IMR-90 (cell line): ENCODE measurements around the gene CHD6. TPM values are rescaled to one million over a fixed set of nuclear protein-coding genes. Genes with fewer than 3 reads are reported as not detected.

Experiments
- ATAC-seq: fragments of 200-7000 bp; cut with Tn5 transposase; 2 replicates; pipeline ENCODE4 v1.9.1; 2020; ENCODE audit warnings: low read depth, mild to moderate bottlenecking, moderate library complexity
- BruUV-seq: library from RNA; stranded (reverse); fragments of 400-500 nt; replicated peaks from 2 replicates; lab custom pipeline; 2021; lab: Mats Ljungman, UMichigan
- CTCF ChIA-PET: fragments of 300-600 bp; formaldehyde crosslinking; extraction: SDS; loops from one replicate; lab custom pipeline; 2021; ENCODE audit warnings: antibody characterized with exemption; lab: Yijun Ruan, JAX
- POLR2A ChIA-PET: fragments of 300-600 bp; sonication (Branson Sonifier 250); formaldehyde crosslinking; loops from one replicate; lab custom pipeline; 2022; ENCODE audit warnings: antibody characterized with exemption; ENCODE audit not compliant: unreplicated experiment; lab: Charles Lee
- DNase-seq: peaks from one replicate; pipeline ENCODE4 v3.0.0; 2013
- H2AFZ ChIP-seq: replicated peaks from 2 replicates; pipeline ENCODE3; 2013; ENCODE audit warnings: low read length, mild to moderate bottlenecking; ENCODE audit not compliant: poor library complexity
- H2AK5ac ChIP-seq: 2 replicates; pipeline ENCODE4 v1.6.1; 2013; ENCODE audit warnings: low read depth, low read length, inconsistent platforms
- H2AK9ac ChIP-seq: replicated peaks from 2 replicates; pipeline ENCODE3; 2013; ENCODE audit warnings: mild to moderate bottlenecking, low read depth, low read length, moderate library complexity; ENCODE audit not compliant: poor library complexity
- H2BK120ac ChIP-seq: 2 replicates; pipeline ENCODE4 v1.6.1; 2013; ENCODE audit warnings: low read depth, low read length, inconsistent platforms
- H2BK15ac ChIP-seq: 3 replicates; pipeline ENCODE4 v1.6.1; 2013; ENCODE audit warnings: low read depth, low read length, inconsistent platforms
- H2BK20ac ChIP-seq: 2 replicates; pipeline ENCODE4 v1.6.1; 2013; ENCODE audit warnings: low read depth, mild to moderate bottlenecking, inconsistent platforms, low read length, moderate library complexity
- H2BK5ac ChIP-seq: 2 replicates; pipeline ENCODE4 v1.6.1; 2013; ENCODE audit warnings: mild to moderate bottlenecking, low read depth, low read length, inconsistent platforms; ENCODE audit not compliant: poor library complexity, severe bottlenecking
- H3K14ac ChIP-seq: replicated peaks from 2 replicates; pipeline ENCODE4 v1.6.1; 2013; ENCODE audit warnings: low read depth, low read length, inconsistent platforms
- H3K18ac ChIP-seq: 2 replicates; pipeline ENCODE4 v1.6.1; 2013; ENCODE audit warnings: low read depth, low read length, control low read depth
- H3K23ac ChIP-seq: 2 replicates; pipeline ENCODE4 v1.6.1; 2013; ENCODE audit warnings: low read depth, low read length, inconsistent platforms
- H3K27ac ChIP-seq: 2 replicates; pipeline ENCODE4 v1.5.1; 2013; ENCODE audit warnings: mild to moderate bottlenecking, control low read depth, low read length; ENCODE audit not compliant: insufficient read depth
- H3K27me3 ChIP-seq: 2 replicates; pipeline ENCODE4 v1.6.1; 2013; ENCODE audit warnings: low read length; ENCODE audit not compliant: control insufficient read depth, insufficient read depth
- H3K36me3 ChIP-seq: 2 replicates; pipeline ENCODE4 v1.6.1; 2013; ENCODE audit warnings: low read length, mixed read lengths; ENCODE audit not compliant: control insufficient read depth, insufficient read depth
- H3K4ac ChIP-seq: 2 replicates; pipeline ENCODE4 v1.6.1; 2013; ENCODE audit warnings: low read depth, low read length, inconsistent platforms
- H3K4me1 ChIP-seq: 2 replicates; pipeline ENCODE4 v1.6.1; 2013; ENCODE audit warnings: low read length, mixed read lengths; ENCODE audit not compliant: control insufficient read depth, insufficient read depth
- H3K4me2 ChIP-seq: 2 replicates; pipeline ENCODE4 v1.6.1; 2013; ENCODE audit warnings: low read depth, mild to moderate bottlenecking, control low read depth, low read length, moderate library complexity
- H3K4me3 ChIP-seq: 2 replicates; pipeline ENCODE4 v1.5.1; 2013; ENCODE audit warnings: low read depth, mild to moderate bottlenecking, control low read depth, low read length, moderate library complexity; ENCODE audit not compliant: insufficient read depth
- H3K56ac ChIP-seq: 2 replicates; pipeline ENCODE4 v1.6.1; 2013; ENCODE audit warnings: low read length, inconsistent platforms; ENCODE audit not compliant: insufficient read depth; ENCODE audit errors: extremely low read depth
- H3K79me1 ChIP-seq, 2 experiments: 2 replicates each; pipeline ENCODE4 v1.6.1; 2013; ENCODE audit warnings: low read length in 2 of 2, inconsistent platforms in 1 of 2, low read depth in 1 of 2
- H3K9ac ChIP-seq: 2 replicates; pipeline ENCODE4 v1.6.1; 2013; ENCODE audit warnings: low read depth, low read length, control low read depth
- H3K9me1 ChIP-seq: 2 replicates; pipeline ENCODE4 v1.6.1; 2013; ENCODE audit warnings: low read length, inconsistent platforms; ENCODE audit not compliant: insufficient read depth
- H3K9me3 ChIP-seq: 2 replicates; pipeline ENCODE4 v1.6.1; 2013; ENCODE audit warnings: low read length; ENCODE audit not compliant: control insufficient read depth, insufficient read depth
- H4K20me1 ChIP-seq: 2 replicates; pipeline ENCODE4 v1.6.1; 2013; ENCODE audit warnings: low read length, inconsistent platforms; ENCODE audit not compliant: insufficient read depth
- H4K5ac ChIP-seq: 2 replicates; pipeline ENCODE4 v1.6.1; 2013; ENCODE audit warnings: mild to moderate bottlenecking, low read depth, low read length, control low read depth
- H4K8ac ChIP-seq, 2 experiments: 2 replicates each; pipeline ENCODE4 v1.6.1; 2013; ENCODE audit warnings: low read depth in 2 of 2, low read length in 2 of 2, control low read depth in 1 of 2, inconsistent platforms in 1 of 2
- H4K91ac ChIP-seq: 2 replicates; pipeline ENCODE4 v1.6.1; 2013; ENCODE audit warnings: low read depth, low read length, inconsistent platforms; ENCODE audit not compliant: insufficient read depth
- CEBPB ChIP-seq: IDR thresholded peaks from 2 replicates; pipeline ENCODE4 v1.6.1; 2012; ENCODE audit warnings: low read depth, low read length, improper control_type of control experiment
- CHD1 ChIP-seq: IDR thresholded peaks from 2 replicates; pipeline ENCODE4 v1.6.1; 2012; ENCODE audit warnings: low read depth, low read length, improper control_type of control experiment
- FOS ChIP-seq: fragments of 150-350 bp; IDR thresholded peaks from 2 replicates; pipeline ENCODE4 v1.6.1; 2016; ENCODE audit warnings: low read depth, low read length
- MAFK ChIP-seq: IDR thresholded peaks from 2 replicates; pipeline ENCODE4 v1.6.1; 2012; ENCODE audit warnings: low read depth, low read length, improper control_type of control experiment
- MAZ ChIP-seq: IDR thresholded peaks from 2 replicates; pipeline ENCODE4 v1.6.1; 2012; ENCODE audit warnings: low read depth, mild to moderate bottlenecking, low read length, improper control_type of control experiment, moderate library complexity, borderline replicate concordance
- NFE2L2 ChIP-seq: fragments of 150-350 bp; IDR thresholded peaks from 2 replicates; pipeline ENCODE4 v1.6.1; 2016; ENCODE audit warnings: low read depth, mild to moderate bottlenecking, low read length
- POLR2A ChIP-seq: IDR thresholded peaks from 2 replicates; pipeline ENCODE4 v1.6.1; 2012; ENCODE audit warnings: mild to moderate bottlenecking, low read depth, low read length
- RFX5 ChIP-seq: IDR thresholded peaks from 2 replicates; pipeline ENCODE4 v1.8.0; 2012; ENCODE audit warnings: low read depth, mild to moderate bottlenecking, low read length, moderate library complexity
- SMC3 ChIP-seq: fragments of 150-350 bp; IDR thresholded peaks from 2 replicates; pipeline ENCODE4 v1.6.1; 2016; ENCODE audit warnings: low read depth, mild to moderate bottlenecking, antibody characterized with exemption, low read length, moderate library complexity
- WGBS, 2 experiments: methylation state at CpG; one replicate each; pipeline versions ENCODE4 v1.1.5 to v1.1.7; 2013; ENCODE audit warnings: missing lambda C conversion rate in 2 of 2; ENCODE audit not compliant: insufficient read length in 1 of 2; ENCODE audit errors: extremely low coverage in 2 of 2; 5-methylcytosine and 5-hydroxymethylcytosine counted together
- dilution Hi-C: fragments of 300-500 bp; cut with HindIII; formaldehyde crosslinking; loops from one replicate; pipeline ENCODE4 v1.14.3; 2018; ENCODE audit warnings: low sequenced_read_pairs; ENCODE audit not compliant: unreplicated experiment
- in situ Hi-C: fragments of 300-500 bp; cut with MboI; formaldehyde crosslinking; loops from 3 replicates; pipeline ENCODE4 v1.14.3; 2019; ENCODE audit warnings: low sequenced_read_pairs, inconsistent platforms, mixed read lengths
- intact Hi-C: fragments of 100-400 bp; cut with micrococcal nuclease; formaldehyde crosslinking; loops from 2 replicates; pipeline ENCODE4 v1.10.0; 2022
- polyA plus RNA-seq, 3 experiments: library from polyadenylated mRNA; depleted of rRNA; stranded (reverse); fragments of >200 nt; gene quantifications; 2 replicates each; pipeline ENCODE4 v1.2.3, GENCODE V29; 2012; ENCODE audit warnings: low replicate concordance in 1 of 3
- total RNA-seq: library from RNA; depleted of rRNA; stranded (reverse); fragments of >200 nt; gene quantifications from 2 replicates; pipeline ENCODE4 v1.2.3, GENCODE V29; 2012
- TF ChIP-seq, protein P1 (sequence below): fragments of 150-350 bp; IDR thresholded peaks from 2 replicates; pipeline ENCODE4 v1.6.1; 2016; ENCODE audit warnings: low read depth, mild to moderate bottlenecking, low read length, moderate library complexity, borderline replicate concordance
- TF ChIP-seq, protein P2 (sequence below): fragments of 150-350 bp; IDR thresholded peaks from 2 replicates; pipeline ENCODE4 v1.6.1; 2017; ENCODE audit warnings: mild to moderate bottlenecking, antibody characterized with exemption, low read length, low read depth
- TF ChIP-seq, protein P3 (sequence below): conservative IDR thresholded peaks from 2 replicates; pipeline ENCODE4 v1.5.1; 2012; ENCODE audit warnings: mild to moderate bottlenecking, low read depth, low read length, improper control_type of control experiment

CHD6 gene
- total and polyA plus RNA-seq, 2 of the 4 experiments (the other 2 are of a cell fraction), result 8.8 to 26.7 TPM

DNA sequence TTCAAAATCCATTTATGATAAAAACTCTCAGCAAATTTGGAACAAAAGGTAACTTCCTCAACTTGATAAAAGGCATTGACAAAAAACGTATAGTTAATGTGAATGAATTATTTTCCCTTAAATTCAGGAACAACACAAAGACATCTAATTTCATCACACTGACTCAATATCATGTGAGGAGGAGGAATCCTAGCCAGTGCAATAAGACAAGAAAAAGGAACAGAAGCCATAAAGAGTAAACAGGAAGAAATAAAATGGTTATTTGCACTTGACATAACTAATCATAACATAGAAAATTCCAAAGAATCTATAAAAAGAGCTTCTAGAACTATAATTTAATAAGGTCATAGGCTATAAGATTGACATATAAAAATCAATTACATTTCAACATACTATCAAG lies 31.4 kb downstream of the CHD6 start:
- ChIA-PET POLR2A (no interaction called here), CTCF (interaction anchor here (0.8 kb wide), 1 partner anchor 46 kb away, joined by 3 read pairs; no protein-coding TSS in a partner anchor)
- no peak overlapping the region for H2BK120ac ChIP-seq
- no peaks in the 10 kb centered on the region for H3K9me3 ChIP-seq
- no peak overlapping the region for H4K91ac ChIP-seq
- DNase-seq, result no peak
- H2BK15ac ChIP-seq, result no peak overlapping the region
- intact Hi-C loops, result no loop called here
- no peak overlapping the region for H2AFZ ChIP-seq
- no peaks in the 10 kb centered on the region for H3K9me1 ChIP-seq
- H3K27ac ChIP-seq, result no peak overlapping the region
- H3K4me2 ChIP-seq, result no peak overlapping the region
- no CpG with 5 or more reads among the region's 1 CpG for WGBS, 2 experiments
- H3K4me1 ChIP-seq, result peaks cover 4% of the 10 kb centered on the region; the same call in 1 of the 2 replicates
- no peak for ATAC-seq
- H3K27me3 ChIP-seq, result no peaks in the 10 kb centered on the region
- H3K56ac ChIP-seq, result no peak overlapping the region
- no peak overlapping the region for H4K8ac ChIP-seq
- dilution Hi-C loops, result no loop called here
- no peak overlapping the region for H3K9ac ChIP-seq
- H2AK9ac ChIP-seq, result no peak overlapping the region
- no peak overlapping the region for H3K23ac ChIP-seq
- H3K4me3 ChIP-seq, result no peak overlapping the region
- H3K14ac ChIP-seq, result no peak overlapping the region
- peaks cover 28% of the 10 kb centered on the region for H4K20me1 ChIP-seq
- no peak overlapping the region for H3K4ac ChIP-seq
- in situ Hi-C loops, result no loop called here
- no peak overlapping the region for H3K18ac ChIP-seq
- BruUV-seq, result no TSS peak
- H2AK5ac ChIP-seq, result no peak overlapping the region
- H2BK5ac ChIP-seq, result no peak overlapping the region
- TF ChIP-seq NFE2L2 (no peak), CEBPB (no peak), MAFK (no peak), POLR2A (no peak), MAZ (no peak), CHD1 (no peak), SMC3 (no peak), RFX5 (no peak), FOS (no peak)
- TF ChIP-seq, protein P1, sequence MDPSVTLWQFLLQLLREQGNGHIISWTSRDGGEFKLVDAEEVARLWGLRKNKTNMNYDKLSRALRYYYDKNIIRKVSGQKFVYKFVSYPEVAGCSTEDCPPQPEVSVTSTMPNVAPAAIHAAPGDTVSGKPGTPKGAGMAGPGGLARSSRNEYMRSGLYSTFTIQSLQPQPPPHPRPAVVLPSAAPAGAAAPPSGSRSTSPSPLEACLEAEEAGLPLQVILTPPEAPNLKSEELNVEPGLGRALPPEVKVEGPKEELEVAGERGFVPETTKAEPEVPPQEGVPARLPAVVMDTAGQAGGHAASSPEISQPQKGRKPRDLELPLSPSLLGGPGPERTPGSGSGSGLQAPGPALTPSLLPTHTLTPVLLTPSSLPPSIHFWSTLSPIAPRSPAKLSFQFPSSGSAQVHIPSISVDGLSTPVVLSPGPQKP, result no peak
- TF ChIP-seq, protein P2, sequence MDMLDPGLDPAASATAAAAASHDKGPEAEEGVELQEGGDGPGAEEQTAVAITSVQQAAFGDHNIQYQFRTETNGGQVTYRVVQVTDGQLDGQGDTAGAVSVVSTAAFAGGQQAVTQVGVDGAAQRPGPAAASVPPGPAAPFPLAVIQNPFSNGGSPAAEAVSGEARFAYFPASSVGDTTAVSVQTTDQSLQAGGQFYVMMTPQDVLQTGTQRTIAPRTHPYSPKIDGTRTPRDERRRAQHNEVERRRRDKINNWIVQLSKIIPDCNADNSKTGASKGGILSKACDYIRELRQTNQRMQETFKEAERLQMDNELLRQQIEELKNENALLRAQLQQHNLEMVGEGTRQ, result no peak
- TF ChIP-seq, protein P3, sequence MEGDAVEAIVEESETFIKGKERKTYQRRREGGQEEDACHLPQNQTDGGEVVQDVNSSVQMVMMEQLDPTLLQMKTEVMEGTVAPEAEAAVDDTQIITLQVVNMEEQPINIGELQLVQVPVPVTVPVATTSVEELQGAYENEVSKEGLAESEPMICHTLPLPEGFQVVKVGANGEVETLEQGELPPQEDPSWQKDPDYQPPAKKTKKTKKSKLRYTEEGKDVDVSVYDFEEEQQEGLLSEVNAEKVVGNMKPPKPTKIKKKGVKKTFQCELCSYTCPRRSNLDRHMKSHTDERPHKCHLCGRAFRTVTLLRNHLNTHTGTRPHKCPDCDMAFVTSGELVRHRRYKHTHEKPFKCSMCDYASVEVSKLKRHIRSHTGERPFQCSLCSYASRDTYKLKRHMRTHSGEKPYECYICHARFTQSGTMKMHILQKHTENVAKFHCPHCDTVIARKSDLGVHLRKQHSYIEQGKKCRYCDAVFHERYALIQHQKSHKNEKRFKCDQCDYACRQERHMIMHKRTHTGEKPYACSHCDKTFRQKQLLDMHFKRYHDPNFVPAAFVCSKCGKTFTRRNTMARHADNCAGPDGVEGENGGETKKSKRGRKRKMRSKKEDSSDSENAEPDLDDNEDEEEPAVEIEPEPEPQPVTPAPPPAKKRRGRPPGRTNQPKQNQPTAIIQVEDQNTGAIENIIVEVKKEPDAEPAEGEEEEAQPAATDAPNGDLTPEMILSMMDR, result no peak
- H2BK20ac ChIP-seq, result no peak overlapping the region
- H3K79me1 ChIP-seq, result peaks cover 16 to 25% of the 10 kb centered on the region in 2 experiments
- H4K5ac ChIP-seq, result no peak overlapping the region
- H3K36me3 ChIP-seq, result peaks cover 2% of the 10 kb centered on the region; the same call in 1 of the 2 replicates
